Inferior parietal cortex (tissue), 1 donor: ENCODE data around the gene TTLL7.
A peak's percentile ranks its signal among the peaks of the same experiment; 100 is the strongest.
"Not testable (repeated sequence)": the region's sequence is repeated elsewhere in the genome, so short reads cannot be mapped to it uniquely, and the experiment has no call there.

Source experiments
- DNase-seq: peaks from one replicate; pipeline ENCODE4 v3.0.0-alpha.2; 2016; ENCODE audit errors: extremely low spot score

Gene TTLL7

DNA sequence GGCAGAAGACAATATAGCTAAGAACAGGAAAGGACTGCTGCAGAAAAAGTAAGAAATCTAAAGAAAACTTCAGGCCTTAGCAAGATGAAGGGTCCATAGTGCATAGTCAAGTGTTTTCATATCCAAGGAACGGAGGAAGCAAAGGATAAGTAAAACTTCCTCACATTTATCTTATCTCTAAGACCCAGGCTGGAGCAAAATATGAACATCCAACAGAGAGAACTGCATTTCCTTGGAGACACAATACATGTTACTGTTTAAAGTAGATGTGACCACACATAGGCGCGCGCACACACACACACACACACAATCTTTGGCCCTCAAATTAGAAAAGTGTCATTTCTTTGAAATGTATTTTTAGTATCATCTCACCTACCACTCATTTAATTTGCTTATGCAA, 66.7 kb downstream of the TTLL7 start:
- DNase-seq = no peak

GRCh38 chr1:83931658-83932253, 67.2 kb downstream of the TTLL7 start:
- DNase-seq = peak; percentile 87

DNA sequence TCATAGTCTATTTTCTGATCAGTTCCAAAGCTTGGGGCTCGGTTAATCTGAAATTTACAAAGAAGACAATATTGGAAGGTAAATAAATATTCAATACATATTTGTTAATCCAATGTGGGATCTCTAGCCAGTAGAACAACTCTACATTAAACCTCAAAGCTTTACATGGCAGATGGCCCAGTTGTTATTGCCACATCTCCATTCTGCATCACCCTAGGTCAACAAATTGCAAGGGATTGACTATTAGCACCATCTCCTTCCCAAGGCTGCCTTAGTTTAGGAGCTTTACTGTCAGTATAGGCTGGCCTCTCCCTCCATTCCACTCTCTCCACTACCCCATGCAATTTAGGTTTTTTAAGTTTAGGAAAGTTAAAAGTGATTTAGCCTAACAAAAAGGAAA, 69.7 kb downstream of the TTLL7 start:
- DNase-seq = no peak

DNA sequence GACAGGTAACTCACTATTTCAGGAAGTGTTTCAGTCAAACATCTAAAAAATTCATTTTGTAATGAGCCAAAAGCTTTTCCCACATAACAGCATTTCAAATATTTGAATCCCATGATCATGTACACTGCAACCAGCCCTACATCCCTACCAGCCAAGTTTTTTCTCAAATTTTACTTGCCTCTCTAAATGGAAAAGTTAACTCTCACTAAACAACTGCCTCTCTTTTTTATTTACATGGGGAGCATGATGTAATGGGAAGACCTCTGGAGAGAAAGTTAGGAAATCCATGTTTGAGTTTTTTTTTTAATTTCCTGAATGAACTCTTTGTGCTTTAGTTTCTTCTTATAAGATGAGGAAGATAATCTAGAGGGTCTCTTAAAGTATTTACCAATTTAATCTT, 70.5 kb downstream of the TTLL7 start:
- no peak for DNase-seq

DNA sequence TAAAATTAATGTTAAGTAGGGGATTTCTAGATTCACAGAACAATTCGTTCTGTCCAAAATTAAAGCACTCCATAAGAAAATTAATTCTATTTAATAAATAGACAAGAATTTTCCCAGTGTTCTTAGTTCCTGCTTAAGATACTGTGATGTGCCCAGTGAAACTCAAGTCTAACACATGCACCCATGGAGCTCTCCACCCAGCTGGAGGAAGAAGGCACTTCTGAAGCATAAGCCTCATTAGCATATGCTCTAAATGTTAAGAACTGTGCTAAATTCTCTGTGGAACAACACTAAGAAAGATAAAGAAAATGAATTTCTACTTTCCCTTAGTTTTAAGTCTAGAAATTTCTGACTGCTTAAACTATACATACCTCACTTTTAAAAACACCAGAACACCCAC, 71.2 kb downstream of the TTLL7 start:
- DNase-seq = no peak

- no peak for DNase-seq
These were observed 71.9 kb downstream of the TTLL7 start for GRCh38 chr1:83927061-83927460.

DNA sequence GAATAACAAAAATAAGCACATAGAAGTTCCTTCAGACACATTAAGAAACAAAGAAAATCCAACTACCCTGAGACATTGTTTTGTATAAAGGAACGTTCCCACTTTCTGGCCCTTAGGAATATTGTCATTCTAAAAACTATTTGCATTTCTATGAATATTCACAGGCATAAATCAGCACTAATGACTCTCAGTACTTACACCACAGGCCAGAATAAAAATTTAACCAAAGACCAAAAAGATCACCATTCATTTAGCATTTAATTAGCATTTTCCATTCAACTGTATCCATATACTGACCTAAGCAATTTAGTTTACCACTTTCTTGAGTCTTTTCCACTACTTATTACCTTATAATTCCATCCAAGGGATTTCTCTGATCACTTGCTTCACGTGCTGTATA, 75.4 kb downstream of the TTLL7 start:
- DNase-seq = no peak

- no peak for DNase-seq
These were observed 76.5 kb downstream of the TTLL7 start for GRCh38 chr1:83922431-83922830.

- DNase-seq = no peak
These were observed 78.6 kb downstream of the TTLL7 start for GRCh38 chr1:83920320-83920719.

GRCh38 chr1:83919872-83920271, 79.1 kb downstream of the TTLL7 start:
- DNase-seq = no peak

DNA sequence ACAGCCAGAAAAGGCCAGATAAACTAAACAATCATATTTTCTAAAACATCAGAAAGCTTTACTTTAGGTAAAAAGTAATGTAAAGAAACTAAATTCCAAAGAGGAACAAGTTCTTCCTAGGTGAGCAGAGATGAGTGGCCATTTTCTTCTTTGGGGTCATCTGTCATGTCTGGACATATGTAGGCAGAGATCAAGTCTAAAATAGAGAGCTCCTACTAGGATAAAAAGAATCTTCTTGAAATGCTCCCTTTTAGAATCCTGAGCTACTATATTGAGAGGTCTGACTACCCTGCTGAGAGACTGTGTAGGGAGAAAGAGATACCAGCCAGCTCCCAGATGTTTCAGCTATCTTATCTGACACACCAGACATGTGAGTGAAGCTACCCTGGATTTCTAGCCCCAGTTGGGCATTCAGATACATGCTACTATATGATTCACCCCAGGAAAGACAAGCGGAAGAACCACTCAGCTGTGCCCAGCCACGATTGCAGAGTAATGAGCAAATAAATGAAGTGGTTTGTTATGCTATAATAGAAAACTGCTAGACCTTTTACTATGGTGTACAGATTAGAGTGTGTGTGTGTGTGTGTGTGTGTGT, 80.1 kb downstream of the TTLL7 start:
- no peak for DNase-seq

GRCh38 chr1:83917959-83918358, 81.0 kb downstream of the TTLL7 start:
- no peak for DNase-seq

DNA sequence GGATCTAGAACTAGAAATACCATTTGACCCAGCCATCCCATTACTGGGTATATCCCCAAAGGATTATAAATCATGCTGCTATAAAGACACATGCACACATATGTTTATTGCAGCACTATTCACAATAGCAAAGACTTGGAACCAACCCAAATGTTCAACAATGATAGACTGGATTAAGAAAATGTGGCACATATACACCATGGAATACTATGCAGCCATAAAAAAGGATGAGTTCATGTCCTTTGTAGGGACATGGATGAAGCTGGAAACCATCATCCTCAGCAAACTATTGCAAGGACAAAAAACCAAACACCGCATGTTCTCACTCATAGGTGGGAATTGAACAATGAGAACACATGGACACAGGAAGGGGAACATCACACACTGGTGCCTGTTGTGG, 82.8 kb downstream of the TTLL7 start:
- DNase-seq = not testable (repeated sequence)

DNA sequence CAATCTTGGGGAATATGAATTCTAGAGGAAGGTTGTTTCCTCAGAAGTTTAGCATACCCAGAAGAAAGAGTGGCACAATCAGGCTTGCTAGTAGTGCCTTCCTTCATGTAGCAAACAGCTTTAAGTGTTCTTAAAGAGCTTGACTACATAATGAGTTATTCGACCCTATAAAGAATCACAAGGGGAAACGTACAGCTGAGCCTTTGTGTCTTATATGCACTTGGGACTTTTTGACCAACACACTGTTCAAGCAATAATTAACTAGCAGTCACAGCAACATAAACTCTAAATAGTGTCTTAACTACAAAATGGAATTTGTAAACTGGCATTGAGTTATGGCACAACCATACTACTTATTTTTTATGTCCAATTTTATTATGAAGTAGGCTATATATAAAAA, 86.1 kb downstream of the TTLL7 start:
- no peak for DNase-seq

- DNase-seq = no peak
These were observed 88.5 kb downstream of the TTLL7 start for GRCh38 chr1:83910461-83910860.

DNA sequence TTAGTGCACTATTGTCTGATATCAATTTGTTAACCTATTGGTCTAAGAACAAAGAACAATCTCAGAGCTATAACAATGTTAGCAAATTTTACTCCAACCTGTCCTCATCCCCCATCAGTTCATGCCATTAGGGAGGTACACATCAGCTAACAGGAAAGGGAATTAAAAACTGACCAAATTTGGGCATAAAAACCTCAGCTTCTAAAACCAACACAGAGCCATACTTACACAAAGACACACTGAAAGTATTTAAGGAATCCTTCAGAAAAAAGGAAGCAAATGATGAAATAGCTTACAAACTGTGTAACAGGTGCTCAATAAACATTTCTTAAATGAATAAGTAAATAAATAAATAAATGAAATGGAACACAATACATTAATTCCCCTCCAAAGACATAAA, 89.2 kb downstream of the TTLL7 start:
- DNase-seq = no peak

- DNase-seq = peak; percentile 65
These were observed 93.5 kb downstream of the TTLL7 start for GRCh38 chr1:83905315-83905907.

DNA sequence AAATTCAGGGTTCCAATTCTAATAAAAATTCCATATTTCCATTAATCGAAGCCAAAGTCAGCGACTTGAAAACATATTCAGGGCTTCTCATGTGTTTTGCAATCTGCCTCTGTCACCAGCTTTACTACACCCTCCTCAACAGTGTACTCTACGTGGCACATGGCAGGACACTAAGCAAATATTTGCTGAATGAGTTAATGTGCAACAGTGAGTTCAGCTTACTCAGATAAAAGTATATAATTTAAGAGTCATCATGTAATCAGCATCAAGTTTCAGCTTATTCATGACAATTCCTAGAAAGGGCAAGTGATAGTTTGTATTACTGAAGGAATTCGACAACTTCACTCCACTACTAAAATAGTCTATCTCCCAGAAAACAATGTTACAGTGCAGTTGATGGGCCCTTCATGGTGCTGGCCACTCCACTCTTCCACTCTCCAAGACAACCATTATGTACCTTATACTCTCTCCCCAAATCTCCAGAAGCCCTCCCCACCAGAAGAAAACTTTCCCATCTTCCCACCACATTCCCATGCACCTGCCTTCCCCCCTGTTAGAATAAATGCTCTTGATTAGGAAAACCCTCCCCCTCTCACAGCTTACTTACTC, 97.3 kb downstream of the TTLL7 start:
- DNase-seq = no peak

GRCh38 chr1:83900524-83900923, 98.4 kb downstream of the TTLL7 start:
- DNase-seq = no peak

DNA sequence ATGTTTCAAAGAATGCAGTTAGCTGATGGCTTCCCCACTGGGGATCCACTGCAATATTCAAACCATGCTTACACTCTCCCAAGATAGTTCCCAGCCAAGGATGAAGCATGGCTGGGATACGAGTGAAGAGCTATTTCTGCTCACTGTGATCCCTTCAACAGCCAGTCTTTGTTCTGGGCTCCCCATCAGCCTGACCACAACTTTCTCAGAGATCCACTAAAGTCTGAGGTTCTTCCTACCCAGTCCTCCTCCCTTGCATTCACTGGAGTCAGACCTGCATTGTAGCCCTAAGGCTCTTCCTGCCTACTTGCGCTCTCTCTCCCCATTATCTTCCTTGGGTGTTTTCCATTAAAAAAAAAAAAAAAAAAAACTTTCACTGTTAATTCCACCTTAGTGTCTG, 101.4 kb downstream of the TTLL7 start:
- no peak for DNase-seq

DNA sequence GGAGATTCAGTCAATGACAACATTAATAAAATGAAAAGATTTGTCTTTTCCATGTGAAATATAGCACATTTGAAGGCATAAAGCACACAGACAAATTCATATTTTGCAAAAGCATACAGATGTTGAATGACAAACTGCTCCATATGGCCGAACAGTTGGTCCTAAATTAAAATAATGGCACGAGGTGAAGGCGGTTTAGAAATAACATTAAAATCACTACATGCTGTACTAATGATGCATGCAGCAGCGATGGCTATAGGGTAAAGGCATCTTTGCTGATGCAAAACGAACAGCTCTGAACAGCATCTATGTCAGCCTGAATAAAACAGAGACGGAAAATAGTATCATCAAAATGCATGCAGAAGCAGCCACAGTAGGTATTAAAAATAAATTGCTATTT, 102.6 kb downstream of the TTLL7 start:
- no peak for DNase-seq

DNA sequence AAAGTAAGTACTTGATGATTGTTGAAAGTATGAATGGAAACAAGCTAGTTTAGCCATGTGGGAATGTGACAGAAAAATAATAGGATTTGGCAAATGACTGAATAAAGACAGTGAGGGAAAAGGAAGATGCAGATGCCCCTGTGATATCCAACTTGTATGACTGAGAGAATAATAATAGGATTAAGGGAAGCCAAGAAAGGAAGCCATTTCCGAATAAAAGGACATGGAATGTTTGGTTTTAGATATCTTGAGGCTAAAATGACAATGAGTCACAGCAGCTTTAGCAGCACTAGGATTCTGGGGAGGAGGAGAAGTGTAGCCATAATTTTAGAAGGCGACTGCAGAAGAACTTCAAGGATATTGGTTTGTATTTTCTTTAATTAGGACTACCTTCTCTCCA, 109.2 kb downstream of the TTLL7 start:
- DNase-seq = no peak

- no peak for DNase-seq
These were observed 111.4 kb downstream of the TTLL7 start for GRCh38 chr1:83887483-83887882.
